ENCODE results near the gene C19orf85.

Gene C19orf85

GRCh38 chr19:55419624-55420236 is 44.8 kb downstream of the C19orf85 start:
- H3K36me3 ChIP-seq (ENCODE audit: insufficient read depth, low read length): no peaks in the 10 kb centered on the region
- H3K9me3 ChIP-seq (ENCODE audit: insufficient read depth, low read length, severe bottlenecking): no peaks in the 10 kb centered on the region
- DNase-seq (no peak), ATAC-seq (ENCODE audit: insufficient read depth, low read depth) (no peak)
- no peaks in the 10 kb centered on the region for H4K20me1 ChIP-seq (ENCODE audit: insufficient read depth, low read length)
- H3K27me3 ChIP-seq (ENCODE audit: insufficient read depth, low read length, poor library complexity): no peaks in the 10 kb centered on the region
- H3K27ac ChIP-seq (ENCODE audit: low read length): no peak overlapping the region; the same call in 1 of the 2 replicates
- no peak overlapping the region for H3K4me2 ChIP-seq (ENCODE audit: insufficient read depth, low read length)
- H3K9ac ChIP-seq (ENCODE audit: low read depth, low read length): no peak overlapping the region; the same call in 1 of the 2 replicates
- H3K4me1 ChIP-seq (ENCODE audit: insufficient read depth, low read length): peaks cover 29% of the 10 kb centered on the region
- H3K79me2 ChIP-seq (ENCODE audit: insufficient read depth, low read length): no peaks in the 10 kb centered on the region
- H2AFZ ChIP-seq (ENCODE audit: low read depth, low read length): no peak overlapping the region
- TF ChIP-seq EZH2 (IDR thresholded peaks at IDR 0.05; ENCODE audit: borderline replicate concordance, low read depth, low read length, severe bottlenecking) (no peak), CTCF (IDR thresholded peaks at IDR 0.05; ENCODE audit: borderline replicate concordance, extremely low read depth, low read length, poor library complexity, severe bottlenecking) (no peak)
- no peak overlapping the region for H3K4me3 ChIP-seq (ENCODE audit: low read depth in 1 of 2, low read length in 2 of 2)

GRCh38 chr19:55419103-55419502 is 45.4 kb downstream of the C19orf85 start:
- ATAC-seq (ENCODE audit: insufficient read depth, low read depth) (no peak), DNase-seq (no peak)
- Histone ChIP-seq H3K9ac (ENCODE audit: low read depth, low read length) (no peak overlapping the region), H3K9me3 (ENCODE audit: insufficient read depth, low read length, severe bottlenecking) (no peaks in the 10 kb centered on the region), H3K27me3 (ENCODE audit: insufficient read depth, low read length, poor library complexity) (no peaks in the 10 kb centered on the region), H2AFZ (ENCODE audit: low read depth, low read length) (no peak overlapping the region), H3K4me3 (ENCODE audit: low read depth in 1 of 2, low read length in 2 of 2) (no peak overlapping the region), H3K27ac (ENCODE audit: low read length) (no peak overlapping the region), H3K4me2 (ENCODE audit: insufficient read depth, low read length) (no peak overlapping the region), H3K4me1 (ENCODE audit: insufficient read depth, low read length) (peaks cover 29% of the 10 kb centered on the region), H3K79me2 (ENCODE audit: insufficient read depth, low read length) (no peaks in the 10 kb centered on the region), H4K20me1 (ENCODE audit: insufficient read depth, low read length) (no peaks in the 10 kb centered on the region), H3K36me3 (ENCODE audit: insufficient read depth, low read length) (no peaks in the 10 kb centered on the region)
- TF ChIP-seq CTCF (IDR thresholded peaks at IDR 0.05; ENCODE audit: borderline replicate concordance, extremely low read depth, low read length, poor library complexity, severe bottlenecking) (no peak), EZH2 (IDR thresholded peaks at IDR 0.05; ENCODE audit: borderline replicate concordance, low read depth, low read length, severe bottlenecking) (no peak)

GRCh38 chr19:55418185-55418584 is 46.4 kb downstream of the C19orf85 start:
- Histone ChIP-seq H3K4me2 (ENCODE audit: insufficient read depth, low read length) (no peak overlapping the region), H3K27ac (ENCODE audit: low read length) (no peak overlapping the region), H3K36me3 (ENCODE audit: insufficient read depth, low read length) (no peaks in the 10 kb centered on the region), H2AFZ (ENCODE audit: low read depth, low read length) (no peak overlapping the region; the same call in 1 of the 2 replicates), H3K9ac (ENCODE audit: low read depth, low read length) (no peak overlapping the region), H3K79me2 (ENCODE audit: insufficient read depth, low read length) (no peaks in the 10 kb centered on the region), H3K27me3 (ENCODE audit: insufficient read depth, low read length, poor library complexity) (no peaks in the 10 kb centered on the region), H3K4me1 (ENCODE audit: insufficient read depth, low read length) (peaks cover 29% of the 10 kb centered on the region), H3K9me3 (ENCODE audit: insufficient read depth, low read length, severe bottlenecking) (no peaks in the 10 kb centered on the region), H4K20me1 (ENCODE audit: insufficient read depth, low read length) (no peaks in the 10 kb centered on the region), H3K4me3 (ENCODE audit: low read depth in 1 of 2, low read length in 2 of 2) (no peak overlapping the region)
- ATAC-seq (ENCODE audit: insufficient read depth, low read depth): peak; percentile 50
- TF ChIP-seq EZH2 (IDR thresholded peaks at IDR 0.05; ENCODE audit: borderline replicate concordance, low read depth, low read length, severe bottlenecking) (no peak), CTCF (IDR thresholded peaks at IDR 0.05; ENCODE audit: borderline replicate concordance, extremely low read depth, low read length, poor library complexity, severe bottlenecking) (peak; percentile 76)
- DNase-seq: peak; percentile 69
